Nephron (organoid): ENCODE results near the gene HBZ.

Experiments used
- H3K27ac Mint-ChIP-seq, 3 experiments: 2 replicates each; pipeline ENCODE4 v1.8.0; 2020; ENCODE audit warnings: mixed read lengths in 3 of 3, mild to moderate bottlenecking in 2 of 3, moderate library complexity in 1 of 3
- H3K27me3 Mint-ChIP-seq: 2 replicates; pipeline ENCODE4 v1.8.0; 2021; ENCODE audit warnings: low read depth, mild to moderate bottlenecking, moderate library complexity, mixed read lengths
- H3K36me3 Mint-ChIP-seq: 2 replicates; pipeline ENCODE4 v1.8.0; 2020; ENCODE audit warnings: low read depth, mixed read lengths
- H3K4me1 Mint-ChIP-seq: 2 replicates; pipeline ENCODE4 v1.8.0; 2020; ENCODE audit warnings: mixed read lengths
- H3K4me3 Mint-ChIP-seq, 3 experiments: 2 replicates each; pipeline ENCODE4 v1.8.0; 2020; ENCODE audit warnings: mild to moderate bottlenecking in 3 of 3, mixed read lengths in 3 of 3, moderate library complexity in 2 of 3
- H3K9me3 Mint-ChIP-seq: 2 replicates; pipeline ENCODE4 v1.8.0; 2020; ENCODE audit warnings: mixed read lengths
- TF ChIP-seq, protein P1 (sequence below), 3 experiments: fragments of 200-600 bp; sonication (generic); IDR thresholded peaks; one replicate each; pipeline ENCODE4 v1.5.0; 2021; ENCODE audit warnings: antibody characterized with exemption in 3 of 3; ENCODE audit not compliant: unreplicated experiment in 3 of 3

The HBZ gene

DNA sequence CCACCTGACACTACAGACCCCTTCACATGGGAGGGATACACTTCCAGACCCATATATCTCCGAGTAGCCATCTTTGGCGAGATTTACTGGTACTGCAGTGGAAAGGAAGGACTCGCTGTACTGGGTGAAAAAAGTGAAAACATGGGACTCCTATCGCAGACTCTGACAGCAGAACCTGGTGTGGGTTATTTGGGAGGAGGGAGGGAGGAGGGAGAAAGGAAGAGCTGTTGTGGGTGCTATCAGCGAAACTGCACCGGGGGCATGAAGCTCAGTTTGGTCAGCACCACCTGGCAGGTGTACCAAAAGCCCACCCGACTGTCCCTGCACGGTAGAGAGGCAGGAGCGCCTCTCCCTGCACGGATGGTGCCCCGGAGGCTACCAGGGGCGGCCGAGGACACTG, 32.8 kb downstream of the HBZ start:
- H3K4me1 Mint-ChIP-seq = no peaks in the 10 kb centered on the region
- H3K36me3 Mint-ChIP-seq = peaks cover 37% of the 10 kb centered on the region
- no peaks in the 10 kb centered on the region for H3K9me3 Mint-ChIP-seq
- TF ChIP-seq, protein P1, sequence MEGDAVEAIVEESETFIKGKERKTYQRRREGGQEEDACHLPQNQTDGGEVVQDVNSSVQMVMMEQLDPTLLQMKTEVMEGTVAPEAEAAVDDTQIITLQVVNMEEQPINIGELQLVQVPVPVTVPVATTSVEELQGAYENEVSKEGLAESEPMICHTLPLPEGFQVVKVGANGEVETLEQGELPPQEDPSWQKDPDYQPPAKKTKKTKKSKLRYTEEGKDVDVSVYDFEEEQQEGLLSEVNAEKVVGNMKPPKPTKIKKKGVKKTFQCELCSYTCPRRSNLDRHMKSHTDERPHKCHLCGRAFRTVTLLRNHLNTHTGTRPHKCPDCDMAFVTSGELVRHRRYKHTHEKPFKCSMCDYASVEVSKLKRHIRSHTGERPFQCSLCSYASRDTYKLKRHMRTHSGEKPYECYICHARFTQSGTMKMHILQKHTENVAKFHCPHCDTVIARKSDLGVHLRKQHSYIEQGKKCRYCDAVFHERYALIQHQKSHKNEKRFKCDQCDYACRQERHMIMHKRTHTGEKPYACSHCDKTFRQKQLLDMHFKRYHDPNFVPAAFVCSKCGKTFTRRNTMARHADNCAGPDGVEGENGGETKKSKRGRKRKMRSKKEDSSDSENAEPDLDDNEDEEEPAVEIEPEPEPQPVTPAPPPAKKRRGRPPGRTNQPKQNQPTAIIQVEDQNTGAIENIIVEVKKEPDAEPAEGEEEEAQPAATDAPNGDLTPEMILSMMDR (IDR thresholded peaks at IDR 0.05; ENCODE audit: unreplicated experiment in 3 of 3) = no peak
- peak overlapping the region in 1 of 3 experiments; percentile 38 for H3K27ac Mint-ChIP-seq
- peaks cover 4% of the 10 kb centered on the region for H3K27me3 Mint-ChIP-seq
- H3K4me3 Mint-ChIP-seq = no peak overlapping the region

DNA sequence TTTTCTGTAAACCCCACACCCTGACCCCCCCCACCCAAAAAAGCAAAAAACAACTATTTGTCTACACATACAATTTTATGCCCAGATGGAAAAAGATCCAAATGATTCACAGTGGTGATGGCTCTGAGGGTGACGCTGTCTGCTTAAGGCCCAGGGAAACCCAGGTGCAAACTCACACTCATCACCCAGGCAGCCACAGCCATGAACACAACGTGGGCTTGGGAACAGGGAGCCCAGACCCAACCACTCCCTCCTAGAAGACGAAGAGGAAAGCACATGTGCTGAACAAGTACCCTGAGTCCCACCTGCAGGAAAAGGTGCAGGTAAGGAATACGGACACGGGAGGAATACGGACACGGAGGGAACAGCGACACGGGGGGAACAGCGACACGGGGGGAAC, 33.2 kb downstream of the HBZ start:
- Mint-ChIP-seq H3K4me3 (no peak overlapping the region), H3K27ac (no peak overlapping the region), H3K9me3 (no peaks in the 10 kb centered on the region), H3K4me1 (no peaks in the 10 kb centered on the region), H3K36me3 (peaks cover 41% of the 10 kb centered on the region), H3K27me3 (peaks cover 4% of the 10 kb centered on the region)
- TF ChIP-seq, protein P1 (IDR thresholded peaks at IDR 0.05; ENCODE audit: unreplicated experiment in 3 of 3) = no peak

DNA sequence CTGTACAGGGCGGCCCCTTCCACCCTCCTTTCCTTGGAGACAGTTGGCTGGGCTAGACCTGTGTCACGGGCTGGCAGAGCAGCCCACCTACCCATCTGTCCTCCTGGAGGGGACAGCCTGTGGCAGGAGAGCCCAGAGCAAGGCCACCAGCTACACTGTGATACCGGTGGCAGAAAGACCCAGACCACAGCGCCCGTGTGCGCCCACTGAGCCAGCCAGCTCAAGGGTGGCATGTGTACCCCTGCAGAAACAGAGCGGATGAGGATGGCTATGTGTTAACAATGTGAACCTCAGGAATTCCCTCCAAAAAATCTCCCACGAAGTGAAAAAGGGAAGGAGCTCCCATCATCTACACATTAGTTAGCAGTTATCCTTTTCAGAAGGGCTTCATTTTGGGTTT, 34.9 kb downstream of the HBZ start:
- peaks cover 57% of the 10 kb centered on the region for H3K36me3 Mint-ChIP-seq
- H3K4me3 Mint-ChIP-seq = no peak overlapping the region
- H3K27ac Mint-ChIP-seq = no peak overlapping the region
- H3K27me3 Mint-ChIP-seq = no peaks in the 10 kb centered on the region
- H3K9me3 Mint-ChIP-seq = no peaks in the 10 kb centered on the region
- H3K4me1 Mint-ChIP-seq = no peaks in the 10 kb centered on the region
- TF ChIP-seq, protein P1 (IDR thresholded peaks at IDR 0.05; ENCODE audit: unreplicated experiment in 3 of 3) = no peak

DNA sequence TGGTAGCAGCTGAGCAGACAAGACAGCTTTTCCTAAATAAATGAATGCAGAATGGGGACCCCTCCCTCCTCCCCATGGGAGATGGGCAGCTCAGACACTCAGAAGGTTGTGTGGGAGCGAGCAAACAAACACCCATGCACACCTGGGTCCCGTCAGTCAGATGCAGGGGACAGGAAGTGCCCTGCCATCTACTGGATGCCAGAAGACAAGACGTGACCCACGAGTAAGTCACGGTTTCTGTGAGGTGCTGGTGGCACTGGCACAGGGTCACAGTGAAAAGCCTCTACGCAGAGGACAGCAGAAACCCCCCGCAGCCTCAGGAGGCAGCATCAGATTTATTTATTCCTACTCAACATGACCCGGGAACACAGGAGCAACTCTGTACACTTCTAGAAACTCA, 36.2 kb downstream of the HBZ start:
- no peak overlapping the region for H3K4me3 Mint-ChIP-seq
- H3K36me3 Mint-ChIP-seq = peaks cover 60% of the 10 kb centered on the region
- H3K4me1 Mint-ChIP-seq = no peaks in the 10 kb centered on the region
- H3K27ac Mint-ChIP-seq = no peak overlapping the region
- no peaks in the 10 kb centered on the region for H3K27me3 Mint-ChIP-seq
- TF ChIP-seq, protein P1 (IDR thresholded peaks at IDR 0.05; ENCODE audit: unreplicated experiment in 3 of 3) = no peak
- H3K9me3 Mint-ChIP-seq = no peaks in the 10 kb centered on the region

DNA sequence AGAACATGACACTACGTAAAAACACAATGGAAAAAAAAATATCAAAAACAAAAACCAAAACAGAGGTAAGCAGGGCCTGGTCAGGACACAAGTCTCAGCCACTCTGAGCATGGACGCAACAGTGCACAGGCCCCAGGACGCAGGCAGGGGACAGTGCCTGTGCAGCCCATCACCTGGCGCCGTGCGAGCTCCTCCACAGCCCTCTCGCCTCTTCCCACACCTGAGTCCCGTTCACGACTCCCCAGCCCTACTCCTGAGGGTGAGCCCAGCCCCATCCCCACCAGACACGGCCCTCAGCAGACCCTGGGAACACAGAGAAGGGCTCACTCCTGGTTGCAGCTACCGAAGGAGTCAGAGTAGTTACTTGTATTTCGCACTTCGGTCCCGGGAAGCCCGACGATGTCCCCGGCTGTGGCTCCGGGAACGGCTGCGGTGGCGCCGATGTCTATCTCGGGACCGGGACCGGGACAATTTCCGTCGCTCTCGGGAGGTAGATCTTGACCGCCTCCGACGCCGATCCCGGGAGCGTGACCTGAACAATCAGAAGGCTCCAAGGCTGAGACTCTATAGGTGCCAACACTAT, 37.3 kb downstream of the HBZ start:
- peaks cover 67% of the 10 kb centered on the region for H3K36me3 Mint-ChIP-seq
- no peak overlapping the region for H3K27ac Mint-ChIP-seq
- no peaks in the 10 kb centered on the region for H3K4me1 Mint-ChIP-seq
- TF ChIP-seq, protein P1 (IDR thresholded peaks at IDR 0.05; ENCODE audit: unreplicated experiment in 3 of 3) = no peak
- no peaks in the 10 kb centered on the region for H3K9me3 Mint-ChIP-seq
- H3K4me3 Mint-ChIP-seq = no peak overlapping the region
- H3K27me3 Mint-ChIP-seq = no peaks in the 10 kb centered on the region

DNA sequence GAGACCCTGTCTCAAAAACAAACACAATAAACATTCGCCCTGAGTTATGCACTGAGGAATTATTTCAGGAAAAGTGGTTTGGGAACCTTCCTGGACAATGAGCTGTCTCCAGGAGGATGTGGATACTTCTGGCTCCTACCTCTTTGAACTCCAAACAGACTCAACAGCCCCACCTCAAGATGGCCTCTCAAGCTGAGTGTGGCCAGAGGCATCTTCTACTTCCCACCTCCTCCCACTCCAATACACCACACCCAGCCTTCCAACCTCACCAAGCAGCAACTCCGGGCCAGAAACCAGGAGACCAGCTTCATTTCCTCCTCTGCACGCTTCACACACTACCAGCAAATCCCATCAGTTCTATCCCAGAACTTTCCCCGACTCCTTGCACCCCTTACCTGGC, 39.4 kb downstream of the HBZ start:
- H3K27ac Mint-ChIP-seq = no peak overlapping the region
- TF ChIP-seq, protein P1 (IDR thresholded peaks at IDR 0.05; ENCODE audit: unreplicated experiment in 3 of 3) = no peak
- no peak overlapping the region for H3K4me3 Mint-ChIP-seq
- no peaks in the 10 kb centered on the region for H3K27me3 Mint-ChIP-seq
- no peaks in the 10 kb centered on the region for H3K4me1 Mint-ChIP-seq
- no peaks in the 10 kb centered on the region for H3K9me3 Mint-ChIP-seq
- peaks cover 74% of the 10 kb centered on the region for H3K36me3 Mint-ChIP-seq
